ENCODE measurements around the gene RAB23.

RAB23 gene

DNA sequence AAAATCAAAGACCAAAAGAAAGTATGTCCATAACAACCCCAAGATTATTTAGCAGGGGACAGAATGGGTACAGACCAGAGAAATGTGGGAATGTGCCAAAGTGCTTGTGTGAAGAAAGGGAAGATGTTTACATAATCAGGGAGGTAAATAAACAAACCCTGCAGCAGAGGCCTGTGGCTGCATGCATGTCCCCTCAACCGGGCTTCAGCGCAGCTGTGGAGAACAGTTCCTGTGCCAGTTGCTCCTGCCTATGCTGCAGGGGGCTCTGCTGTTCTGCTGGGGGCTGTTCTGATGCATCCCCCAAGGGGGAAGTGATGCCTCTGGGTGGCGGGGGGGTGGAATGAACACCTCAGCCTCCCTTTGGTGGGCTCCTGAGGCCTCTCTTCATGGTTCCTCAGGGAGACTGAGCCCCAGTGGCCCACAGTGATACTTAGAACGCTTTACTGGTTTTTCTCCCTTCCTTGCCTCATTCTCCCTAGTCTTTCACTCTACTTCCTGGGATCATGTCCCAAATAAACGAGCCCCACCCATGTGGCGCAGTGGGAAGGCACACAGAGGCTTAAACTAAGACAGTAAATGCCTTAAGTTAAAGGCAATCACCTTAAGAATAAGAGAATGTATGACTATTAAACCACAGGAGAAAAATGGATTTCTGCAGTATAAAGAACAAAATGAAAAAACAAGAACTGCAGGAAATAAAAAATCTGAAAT, 23.0 kb downstream of the RAB23 start:
- POLR2A ChIA-PET: no interaction called here
- DNase-seq (ENCODE audit: extremely low spot score): no peak
- CTCF ChIA-PET: interaction anchor here (1.1 to 1.3 kb wide), 4 partner anchors 10 to 178 kb away, joined by 3 to 4 read pairs (median 3); partner anchors contain the start of gene BAG2
- TF ChIP-seq, protein P1, sequence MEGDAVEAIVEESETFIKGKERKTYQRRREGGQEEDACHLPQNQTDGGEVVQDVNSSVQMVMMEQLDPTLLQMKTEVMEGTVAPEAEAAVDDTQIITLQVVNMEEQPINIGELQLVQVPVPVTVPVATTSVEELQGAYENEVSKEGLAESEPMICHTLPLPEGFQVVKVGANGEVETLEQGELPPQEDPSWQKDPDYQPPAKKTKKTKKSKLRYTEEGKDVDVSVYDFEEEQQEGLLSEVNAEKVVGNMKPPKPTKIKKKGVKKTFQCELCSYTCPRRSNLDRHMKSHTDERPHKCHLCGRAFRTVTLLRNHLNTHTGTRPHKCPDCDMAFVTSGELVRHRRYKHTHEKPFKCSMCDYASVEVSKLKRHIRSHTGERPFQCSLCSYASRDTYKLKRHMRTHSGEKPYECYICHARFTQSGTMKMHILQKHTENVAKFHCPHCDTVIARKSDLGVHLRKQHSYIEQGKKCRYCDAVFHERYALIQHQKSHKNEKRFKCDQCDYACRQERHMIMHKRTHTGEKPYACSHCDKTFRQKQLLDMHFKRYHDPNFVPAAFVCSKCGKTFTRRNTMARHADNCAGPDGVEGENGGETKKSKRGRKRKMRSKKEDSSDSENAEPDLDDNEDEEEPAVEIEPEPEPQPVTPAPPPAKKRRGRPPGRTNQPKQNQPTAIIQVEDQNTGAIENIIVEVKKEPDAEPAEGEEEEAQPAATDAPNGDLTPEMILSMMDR (IDR thresholded peaks at IDR 0.05; ENCODE audit: control extremely low read depth, extremely low read depth, low read depth, missing control alignments): no peak

DNA sequence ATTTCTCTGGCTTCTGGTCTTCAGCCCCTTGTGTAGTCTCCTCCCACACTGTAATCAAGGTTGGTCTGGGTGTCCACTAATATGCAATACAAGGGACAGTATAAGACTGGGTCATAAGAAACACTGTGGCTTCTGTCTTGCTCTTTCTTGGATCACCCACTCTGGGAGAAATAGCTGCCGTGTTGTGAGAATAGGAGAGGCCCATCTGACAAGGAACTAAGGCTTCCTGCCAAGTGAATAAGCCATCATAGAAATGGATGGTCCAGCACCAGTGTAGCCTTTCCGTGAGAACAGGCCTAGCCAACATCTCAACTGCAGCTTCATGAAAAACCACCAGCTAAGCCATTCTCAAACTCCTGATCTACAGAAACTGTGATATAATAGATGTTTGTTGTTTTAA, 26.6 kb downstream of the RAB23 start:
- POLR2A ChIA-PET: no interaction called here
- TF ChIP-seq, protein P1 (IDR thresholded peaks at IDR 0.05; ENCODE audit: control extremely low read depth, extremely low read depth, low read depth, missing control alignments): no peak
- DNase-seq (ENCODE audit: extremely low spot score): no peak
- CTCF ChIA-PET: interaction anchor here (1.0 kb wide), 1 partner anchor 24 kb away, joined by 3 read pairs; the partner anchor contains the start of gene BAG2

DNA sequence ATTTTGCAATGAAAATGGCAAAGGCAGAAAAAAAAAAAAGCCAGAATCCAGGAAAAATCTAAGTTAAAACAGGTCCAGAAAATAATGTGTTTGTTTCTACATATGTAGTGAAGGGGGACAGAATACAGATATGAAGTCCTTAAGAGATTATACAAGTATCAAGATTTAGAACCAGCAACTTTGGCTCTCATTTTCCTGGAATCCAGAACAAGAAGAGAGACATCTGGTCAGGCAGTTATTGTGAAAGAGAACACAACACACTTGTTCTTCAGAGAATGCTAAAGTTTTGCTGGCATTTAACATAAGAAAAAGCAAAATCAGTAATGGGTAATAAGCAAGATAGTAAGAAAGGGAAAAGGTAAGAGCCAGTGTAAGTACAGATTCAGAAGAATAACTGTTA, 28.9 kb downstream of the RAB23 start:
- POLR2A ChIA-PET: no interaction called here
- CTCF ChIA-PET: no interaction called here
- DNase-seq (ENCODE audit: extremely low spot score): no peak
- TF ChIP-seq, protein P1 (IDR thresholded peaks at IDR 0.05; ENCODE audit: control extremely low read depth, extremely low read depth, low read depth, missing control alignments): no peak

DNA sequence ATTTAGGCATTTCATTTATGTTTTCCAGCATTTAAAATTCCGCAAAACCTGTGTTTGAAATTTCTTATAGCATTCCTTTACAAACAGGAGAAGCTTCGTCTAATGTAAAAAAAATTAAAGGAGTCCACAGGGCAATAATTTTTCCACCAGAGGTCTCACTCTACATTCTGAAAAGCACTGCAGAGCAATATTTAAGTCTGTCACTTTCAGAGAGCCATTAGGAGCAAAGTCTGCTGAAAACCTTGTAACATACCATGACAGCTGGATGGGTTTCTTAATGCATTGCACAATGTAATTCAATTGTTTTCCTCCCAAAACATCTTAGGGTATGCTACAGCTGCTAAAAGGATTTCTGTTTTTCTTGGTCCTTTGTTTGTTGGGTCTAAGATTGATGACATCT, 32.0 kb downstream of the RAB23 start:
- POLR2A ChIA-PET: no interaction called here
- CTCF ChIA-PET: interaction anchor here (1.1 to 2.7 kb wide), 6 partner anchors 12 to 229 kb away, joined by 3 to 10 read pairs (median 6); partner anchors contain the start of genes PRIM2 and RAB23
- DNase-seq (ENCODE audit: extremely low spot score): no peak
- TF ChIP-seq, protein P1 (IDR thresholded peaks at IDR 0.05; ENCODE audit: control extremely low read depth, extremely low read depth, low read depth, missing control alignments): no peak

DNA sequence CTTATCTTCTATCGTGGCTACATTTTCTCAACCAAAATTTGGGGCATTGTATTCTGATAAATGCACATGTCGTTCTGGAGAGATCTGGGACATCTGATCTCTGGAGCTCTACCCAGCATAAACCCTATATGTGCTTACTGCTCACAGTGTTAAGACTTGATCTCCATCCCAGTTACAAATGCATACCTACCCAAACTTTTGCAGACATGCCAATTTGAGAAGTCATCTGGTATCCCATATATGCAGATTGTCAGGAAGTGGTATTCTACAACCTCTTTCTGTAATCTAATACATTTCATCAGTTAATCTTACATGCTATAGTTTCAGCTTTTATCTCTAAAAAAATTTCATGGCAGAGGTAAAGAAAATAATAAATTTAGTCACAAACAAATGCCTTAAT, 38.8 kb downstream of the RAB23 start:
- ChIA-PET POLR2A (interaction anchor here (0.6 kb wide), 1 partner anchor 11 kb away, joined by 3 read pairs; no protein-coding TSS in a partner anchor), CTCF (interaction anchor here (1.1 to 1.3 kb wide), 3 partner anchors 11 to 38 kb away, joined by 3 to 4 read pairs (median 3); no protein-coding TSS in a partner anchor)
- TF ChIP-seq, protein P1 (IDR thresholded peaks at IDR 0.05; ENCODE audit: control extremely low read depth, extremely low read depth, low read depth, missing control alignments): no peak
- DNase-seq (ENCODE audit: extremely low spot score): no peak

DNA sequence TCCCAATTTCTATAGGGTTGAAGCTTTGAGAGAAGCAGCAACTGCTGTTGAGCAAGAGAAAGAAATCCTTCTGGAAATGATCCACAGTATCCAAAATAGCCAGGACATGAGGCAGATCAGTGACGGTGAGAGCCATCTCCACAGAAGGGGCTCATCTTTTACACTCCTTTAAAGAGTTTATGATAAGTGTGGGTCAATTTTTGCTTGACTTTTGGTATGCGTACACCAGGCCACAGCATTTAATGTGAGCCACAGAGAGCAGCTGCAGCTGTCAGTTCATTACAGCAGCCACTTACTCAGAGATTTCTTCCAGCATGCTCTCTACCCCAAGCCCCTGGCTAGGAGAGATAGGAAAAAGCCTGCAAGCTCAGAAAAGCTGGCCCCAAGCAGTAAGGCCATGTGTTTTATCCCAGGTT, 40.1 kb downstream of the RAB23 start:
- TF ChIP-seq, protein P1 (IDR thresholded peaks at IDR 0.05; ENCODE audit: control extremely low read depth, extremely low read depth, low read depth, missing control alignments): no peak
- ChIA-PET POLR2A (interaction anchor here (0.7 kb wide), 1 partner anchor 74 kb away, joined by 3 read pairs; no protein-coding TSS in a partner anchor), CTCF (no interaction called here)
- DNase-seq (ENCODE audit: extremely low spot score): no peak
